GM18502 (cell line): ENCODE results near the gene SPATA2.
"Not testable (repeated sequence)": the region's sequence is repeated elsewhere in the genome, so short reads cannot be mapped to it uniquely, and the experiment has no call there.

Experiments
- ATAC-seq: cut with Tn5 transposase; IDR thresholded peaks from one replicate; pipeline ENCODE4 v1.9.1; 2021; ENCODE audit warnings: mild to moderate bottlenecking; ENCODE audit not compliant: unreplicated experiment, poor library complexity

Gene SPATA2

DNA sequence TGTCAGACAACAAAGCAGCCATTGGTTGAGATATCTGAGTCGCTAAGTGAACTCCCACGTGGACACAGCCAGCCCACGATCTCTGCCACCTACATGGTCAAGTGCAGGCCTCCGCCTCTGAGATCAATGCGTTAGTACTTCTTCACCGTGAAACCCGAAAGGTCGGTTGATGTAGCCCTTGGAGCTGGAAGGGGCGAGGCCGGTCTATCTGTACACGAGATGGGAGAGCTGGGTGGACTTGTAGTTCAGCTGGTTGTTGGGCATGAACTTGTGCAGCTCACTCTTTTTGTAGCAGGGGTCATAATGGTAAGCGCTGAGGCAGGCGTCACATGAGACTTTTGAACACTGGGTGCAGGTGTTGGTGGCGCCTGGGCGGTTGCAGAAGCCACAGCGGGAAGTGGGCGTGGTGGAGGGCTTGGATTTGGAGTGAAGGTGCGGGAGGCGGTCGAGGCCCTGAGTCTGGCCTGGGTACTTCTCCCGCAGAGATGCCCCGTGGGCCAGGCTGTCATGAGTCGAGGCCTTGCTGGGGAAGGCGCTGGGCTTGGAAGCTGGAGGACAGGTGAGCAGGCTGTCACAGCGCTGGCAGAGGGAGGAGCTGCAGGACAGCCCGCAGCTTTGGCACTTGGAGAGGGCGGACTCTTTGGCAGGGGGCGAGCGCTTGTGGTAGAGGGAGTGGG is 9.8 kb downstream of the SPATA2 start:
- no peak for ATAC-seq

DNA sequence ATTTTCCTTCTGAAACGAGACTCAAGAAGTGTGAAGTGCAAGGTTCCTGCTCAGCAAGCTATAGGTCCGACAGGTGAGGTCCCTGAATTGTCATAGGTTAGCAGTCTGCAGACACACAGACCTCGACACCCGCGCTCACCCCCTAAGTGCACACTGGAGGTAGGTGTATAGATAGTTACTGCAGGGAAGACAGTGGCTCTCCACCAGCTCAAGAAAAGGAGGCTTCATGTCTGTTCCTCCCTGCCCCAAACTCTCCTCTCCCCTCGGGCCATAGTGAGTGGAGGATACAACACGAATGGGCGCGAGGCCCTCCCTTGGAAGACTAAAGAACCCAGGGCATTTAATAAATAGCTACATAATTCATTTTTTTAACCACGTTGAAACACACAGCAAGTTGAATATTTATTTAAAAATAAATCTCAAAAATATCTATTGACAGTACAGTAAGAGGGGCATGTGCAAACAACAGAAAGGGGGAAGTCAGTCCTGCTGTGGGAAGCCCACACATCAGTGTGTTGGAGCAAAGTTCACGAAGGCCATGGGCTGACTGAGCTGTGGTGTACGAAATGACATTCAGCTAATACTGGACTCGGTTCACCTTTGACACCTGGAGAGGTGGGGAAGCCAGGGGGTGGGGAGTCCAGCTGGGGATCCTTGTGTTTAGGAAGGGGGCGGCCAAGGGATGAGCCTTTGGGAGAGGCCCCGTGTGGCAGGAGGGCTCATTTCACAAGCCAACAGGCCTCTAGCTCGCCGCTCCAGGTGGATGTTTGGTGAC is 10.7 kb downstream of the SPATA2 start:
- no peak for ATAC-seq

DNA sequence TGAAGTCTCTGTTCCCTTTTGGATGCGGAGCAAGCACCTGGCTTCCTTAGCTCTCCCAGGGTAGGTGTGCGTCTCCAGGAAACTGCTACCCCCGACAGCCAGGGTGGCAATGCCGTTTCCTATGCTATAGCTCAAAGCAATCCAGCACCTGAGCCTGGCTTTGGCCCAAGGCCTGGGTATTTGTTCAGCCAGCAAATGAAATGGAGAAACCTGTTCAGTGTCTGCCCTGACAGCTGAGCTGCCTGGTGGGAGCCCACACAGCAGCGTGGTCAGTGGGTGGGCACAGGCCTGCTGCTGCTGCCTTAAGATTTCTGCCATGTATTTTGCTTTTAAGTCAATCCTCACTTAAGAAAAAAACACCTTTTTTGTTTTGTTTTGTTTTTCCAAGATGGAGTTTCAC is 13.7 kb downstream of the SPATA2 start:
- ATAC-seq = no peak

DNA sequence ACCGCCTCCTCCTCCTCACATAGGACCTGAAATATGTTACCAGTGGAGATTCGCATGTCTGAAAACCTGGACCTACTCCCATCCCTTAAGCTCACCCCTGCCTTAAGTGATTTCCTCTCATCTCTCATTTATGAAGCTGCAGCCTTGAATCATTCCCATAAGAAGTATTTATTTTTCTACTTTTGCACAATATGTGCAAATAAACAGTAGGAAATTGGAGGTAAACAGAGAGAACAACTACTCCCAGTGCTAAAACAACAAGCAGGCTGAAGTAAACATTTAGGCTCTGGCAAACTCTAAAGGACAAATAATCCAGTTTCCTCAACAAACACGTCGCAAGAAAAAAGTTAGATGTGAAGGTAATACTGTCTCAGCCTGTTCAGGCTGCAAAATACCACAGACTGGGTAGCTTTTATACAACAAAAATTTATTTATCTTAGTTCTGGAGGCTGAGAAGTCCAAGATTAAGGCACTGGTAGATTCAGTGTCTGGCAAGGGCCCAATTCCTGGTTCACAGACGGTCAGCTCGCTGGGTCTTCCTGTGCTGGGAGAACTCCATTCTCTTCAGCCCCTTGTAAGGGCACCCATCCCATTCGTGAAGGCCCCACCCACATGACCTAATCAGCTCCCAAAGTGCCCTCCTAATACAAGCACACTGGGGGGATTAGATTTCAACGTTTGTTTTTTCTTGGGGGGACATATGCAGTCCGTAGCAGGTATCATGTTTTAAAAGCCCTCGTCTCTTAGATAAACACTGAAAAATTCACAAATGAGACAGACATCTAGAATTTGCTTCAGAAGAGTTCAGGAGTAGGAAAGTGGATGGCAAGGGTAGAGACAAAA is 15.6 kb downstream of the SPATA2 start:
- ATAC-seq = no peak

DNA sequence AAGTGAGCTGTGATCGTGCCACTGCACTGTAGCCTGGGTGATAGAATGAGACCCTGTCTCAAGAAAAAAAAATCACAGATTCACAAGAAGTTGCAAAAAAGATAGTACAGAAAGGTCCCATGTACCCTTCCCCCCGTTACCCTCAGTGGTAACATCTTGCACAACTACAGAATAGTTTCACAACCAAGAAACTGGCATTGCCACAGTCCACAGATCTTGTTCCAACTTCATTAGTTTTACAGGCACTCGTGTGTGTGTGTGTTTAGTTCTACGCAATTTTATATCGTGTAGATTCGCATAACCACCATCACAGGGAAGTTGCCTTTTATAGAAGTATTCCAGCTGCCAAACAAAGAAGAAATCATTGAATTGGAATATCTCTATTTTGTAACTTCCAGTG is 19.1 kb downstream of the SPATA2 start:
- ATAC-seq = no peak

DNA sequence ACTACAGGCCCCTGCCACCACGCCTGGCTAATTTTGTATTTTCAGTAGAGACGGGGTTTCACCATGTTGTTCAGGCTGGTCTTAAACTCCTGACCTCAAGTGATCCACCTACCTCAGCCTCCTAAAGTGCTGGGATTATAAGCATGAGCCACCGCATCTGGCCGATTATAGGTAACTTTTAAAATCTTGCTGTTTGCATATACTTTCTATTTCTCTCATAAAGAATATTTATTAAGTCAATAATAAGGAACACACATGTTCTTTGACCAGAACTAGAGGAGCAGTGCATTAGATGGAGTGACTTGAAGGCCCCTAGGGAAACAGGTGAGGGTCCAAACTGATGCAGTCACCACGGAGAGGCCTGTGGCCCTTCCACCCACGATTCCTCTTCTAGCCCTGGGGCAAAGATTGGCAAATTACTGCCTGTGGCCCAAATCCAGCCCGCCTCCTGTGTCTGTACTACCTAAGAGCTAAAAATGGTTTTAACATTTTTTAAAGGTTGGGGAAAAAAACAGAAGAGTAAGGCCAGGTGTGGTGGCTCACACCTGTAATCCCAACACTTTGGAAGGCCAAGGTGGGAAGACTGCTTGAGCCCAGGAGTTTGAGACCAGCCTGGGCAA is 19.7 kb downstream of the SPATA2 start:
- not testable (repeated sequence) for ATAC-seq

DNA sequence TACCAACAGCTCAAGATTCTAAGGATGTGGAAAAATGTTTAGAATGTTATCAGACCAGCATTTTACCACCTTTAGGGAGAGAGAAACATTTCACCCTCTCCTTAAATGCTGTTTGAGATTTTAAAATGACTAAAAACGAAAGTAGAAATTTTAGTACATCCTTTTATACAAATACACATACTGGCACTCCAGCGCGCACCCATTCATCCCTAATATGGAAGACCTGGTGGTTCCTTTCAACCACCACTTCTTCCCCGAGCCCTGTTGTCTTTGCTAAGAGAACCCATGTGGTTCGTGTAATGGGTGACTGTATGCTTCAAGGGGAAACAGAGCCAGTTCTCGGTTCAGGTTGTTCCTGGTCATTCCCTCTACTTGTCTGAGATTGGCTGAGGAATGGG is 21.3 kb downstream of the SPATA2 start:
- ATAC-seq = no peak

DNA sequence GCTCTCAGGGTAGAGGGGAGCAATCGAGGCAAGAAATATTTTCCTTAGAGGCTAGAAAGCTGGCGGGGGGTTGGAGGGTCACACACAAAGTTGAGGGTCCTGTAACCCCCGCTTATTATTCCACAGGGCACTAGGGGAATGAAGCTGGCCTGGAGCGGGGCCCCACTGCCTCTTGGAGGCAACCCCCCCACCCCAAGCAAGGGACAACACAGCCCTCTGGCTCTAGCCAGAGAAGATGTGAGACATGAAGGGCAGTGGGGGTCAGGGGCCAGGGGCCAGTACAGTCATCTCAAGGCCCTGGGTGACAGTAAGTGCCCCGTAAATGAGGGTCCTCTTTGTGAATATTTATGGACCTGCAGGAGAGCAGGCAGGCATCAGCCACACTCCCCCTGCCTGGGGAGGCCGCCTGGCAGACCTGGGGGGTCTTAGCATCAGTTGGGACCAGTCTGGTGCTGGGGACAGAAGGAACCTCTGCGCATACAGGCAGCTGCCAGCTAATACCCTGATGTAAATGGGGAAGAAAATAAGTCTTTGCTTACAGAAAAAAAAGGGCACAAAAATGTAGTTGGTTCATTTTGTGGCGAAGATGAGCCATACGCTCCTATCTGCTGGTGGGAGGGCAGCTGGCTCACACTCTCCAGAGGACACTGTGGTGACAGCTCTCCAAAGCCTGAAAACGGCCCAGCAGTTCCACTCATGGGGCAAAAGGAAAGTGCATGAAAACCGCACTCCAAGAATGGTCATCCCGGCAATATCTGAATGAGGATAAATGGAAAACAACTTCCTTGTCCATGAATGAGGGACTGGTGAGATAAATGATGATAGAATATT is 21.9 kb downstream of the SPATA2 start:
- ATAC-seq = no peak

DNA sequence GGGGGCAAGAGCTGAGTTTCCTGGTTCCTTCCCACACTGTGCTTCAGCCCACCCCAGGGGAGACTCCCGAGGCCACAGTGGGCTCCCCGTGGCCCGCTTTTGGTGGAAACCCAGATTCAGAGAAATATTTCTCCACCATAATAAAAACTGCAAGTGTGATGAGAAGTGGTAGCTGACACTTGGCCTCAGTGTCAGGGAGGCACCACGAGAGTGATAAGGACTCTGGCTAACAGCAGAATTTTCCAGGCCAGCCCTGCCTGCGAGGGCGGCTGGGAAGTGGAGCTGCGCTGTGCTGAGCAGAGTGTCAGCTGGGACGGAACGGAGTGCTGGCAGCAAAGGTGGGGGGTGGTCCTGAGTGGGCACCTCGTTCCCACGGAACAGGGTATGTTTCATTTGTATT is 22.5 kb downstream of the SPATA2 start:
- no peak for ATAC-seq

DNA sequence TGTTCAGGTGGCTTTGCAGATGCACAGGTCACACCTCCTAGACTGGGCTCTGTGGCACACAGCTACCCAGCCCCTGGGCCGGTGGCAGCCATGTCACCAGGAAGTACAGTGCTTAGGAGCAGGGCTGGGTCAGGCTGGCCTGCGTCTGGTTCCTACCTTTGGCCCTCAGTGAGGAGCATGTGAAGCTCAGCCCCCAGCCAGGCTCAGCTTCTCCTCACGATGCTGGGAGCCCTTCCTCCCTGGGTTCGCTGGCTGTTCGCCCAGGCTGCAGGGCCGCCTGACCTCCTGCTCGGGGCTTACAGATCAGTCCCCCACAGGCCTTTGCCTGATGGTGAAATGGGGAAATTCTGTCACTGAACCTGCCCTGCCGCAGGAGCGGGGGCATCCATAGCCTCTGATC is 23.1 kb downstream of the SPATA2 start:
- ATAC-seq = no peak

DNA sequence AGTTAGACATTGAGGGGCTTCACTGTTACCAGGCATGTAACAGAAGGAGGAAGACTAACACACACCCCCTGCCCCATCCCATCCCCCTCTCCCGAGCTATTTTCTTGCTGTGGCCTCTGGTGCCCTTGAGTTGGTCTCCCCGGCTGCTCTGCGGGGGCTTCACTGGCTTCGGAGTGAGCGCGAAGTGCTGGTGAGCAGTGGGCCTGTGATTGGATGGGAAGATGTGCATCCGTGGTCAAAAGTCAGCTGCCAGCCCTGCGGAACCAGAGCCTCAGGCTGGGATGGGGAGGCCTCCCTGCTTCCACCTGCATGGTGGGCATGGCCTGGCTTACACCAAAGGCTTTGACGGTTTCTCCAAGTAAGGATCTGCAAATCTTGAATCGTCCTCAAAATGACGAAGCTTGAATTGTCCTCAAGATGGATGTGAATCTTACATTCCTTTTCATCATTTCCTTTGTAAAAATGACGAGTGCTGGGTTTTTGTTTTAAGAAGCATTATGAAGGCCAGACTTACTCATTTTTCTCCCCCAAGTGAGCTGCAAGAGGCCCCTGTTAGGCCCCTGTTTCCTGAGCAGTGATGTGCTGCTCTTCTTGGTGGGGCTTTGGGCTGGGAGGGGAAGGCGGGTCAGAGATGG is 23.7 kb downstream of the SPATA2 start:
- no peak for ATAC-seq

DNA sequence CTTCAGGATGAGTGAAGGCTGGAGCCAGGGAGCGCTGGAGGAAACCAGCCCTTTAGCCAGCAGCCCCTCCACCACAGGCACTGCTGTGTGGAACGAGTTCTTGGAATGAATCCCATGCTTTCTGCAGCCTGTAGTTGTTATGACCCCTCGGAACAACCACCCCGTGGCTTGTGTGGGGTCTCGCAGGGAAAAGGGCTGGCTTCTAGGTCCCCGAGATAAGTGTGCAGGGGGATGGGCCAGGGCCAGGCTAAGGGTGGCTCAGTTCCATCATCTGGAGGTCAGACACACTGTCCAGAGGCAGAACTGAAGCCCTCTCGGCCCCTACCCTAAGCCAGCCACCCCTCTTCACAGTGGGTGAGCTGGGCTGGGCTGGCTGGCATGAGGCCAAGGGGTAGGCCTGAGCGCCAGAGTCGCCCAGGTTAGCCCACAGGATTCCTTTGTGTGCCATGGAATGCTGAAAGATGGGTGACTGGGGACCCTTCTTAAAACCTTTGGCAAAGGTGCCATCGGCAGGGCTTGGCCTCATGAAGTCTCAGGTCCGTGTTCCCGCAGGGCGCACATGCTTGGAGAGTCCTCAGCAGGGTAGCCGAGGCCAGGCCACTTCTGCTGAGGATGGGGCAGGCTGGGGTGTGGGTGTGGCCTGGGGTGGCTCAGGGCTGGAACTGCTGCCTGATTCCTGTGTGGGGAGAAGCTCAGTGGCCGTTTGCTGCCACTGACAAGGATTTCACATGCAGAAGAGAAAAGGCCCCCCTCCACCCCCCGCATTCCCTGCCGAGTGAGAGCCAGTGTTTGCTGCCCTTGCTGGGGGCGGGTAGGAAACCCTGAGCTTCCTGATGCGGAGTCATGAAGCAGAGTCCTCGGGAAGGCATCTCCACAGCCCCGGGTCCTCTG is 24.6 kb downstream of the SPATA2 start:
- ATAC-seq = no peak

DNA sequence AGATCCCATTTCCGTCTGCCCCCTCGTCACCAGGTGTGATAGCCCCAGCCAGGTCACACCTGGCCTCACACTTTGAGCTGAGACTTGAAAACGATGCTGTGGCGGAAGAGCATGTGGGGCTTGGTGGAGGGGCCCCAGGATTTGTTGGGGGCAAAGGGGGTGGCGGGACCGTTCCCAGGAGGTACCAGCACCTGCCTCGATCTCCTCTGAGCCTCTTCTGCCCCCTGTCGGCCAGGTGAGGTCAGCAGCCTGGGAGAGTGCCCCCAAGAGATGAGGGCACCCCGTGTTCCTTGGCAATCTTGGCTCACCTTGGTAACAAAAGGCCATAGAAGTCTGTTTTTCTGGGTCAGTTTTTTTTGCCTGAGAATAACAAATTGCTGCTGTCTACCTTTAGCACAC is 25.4 kb downstream of the SPATA2 start:
- no peak for ATAC-seq

DNA sequence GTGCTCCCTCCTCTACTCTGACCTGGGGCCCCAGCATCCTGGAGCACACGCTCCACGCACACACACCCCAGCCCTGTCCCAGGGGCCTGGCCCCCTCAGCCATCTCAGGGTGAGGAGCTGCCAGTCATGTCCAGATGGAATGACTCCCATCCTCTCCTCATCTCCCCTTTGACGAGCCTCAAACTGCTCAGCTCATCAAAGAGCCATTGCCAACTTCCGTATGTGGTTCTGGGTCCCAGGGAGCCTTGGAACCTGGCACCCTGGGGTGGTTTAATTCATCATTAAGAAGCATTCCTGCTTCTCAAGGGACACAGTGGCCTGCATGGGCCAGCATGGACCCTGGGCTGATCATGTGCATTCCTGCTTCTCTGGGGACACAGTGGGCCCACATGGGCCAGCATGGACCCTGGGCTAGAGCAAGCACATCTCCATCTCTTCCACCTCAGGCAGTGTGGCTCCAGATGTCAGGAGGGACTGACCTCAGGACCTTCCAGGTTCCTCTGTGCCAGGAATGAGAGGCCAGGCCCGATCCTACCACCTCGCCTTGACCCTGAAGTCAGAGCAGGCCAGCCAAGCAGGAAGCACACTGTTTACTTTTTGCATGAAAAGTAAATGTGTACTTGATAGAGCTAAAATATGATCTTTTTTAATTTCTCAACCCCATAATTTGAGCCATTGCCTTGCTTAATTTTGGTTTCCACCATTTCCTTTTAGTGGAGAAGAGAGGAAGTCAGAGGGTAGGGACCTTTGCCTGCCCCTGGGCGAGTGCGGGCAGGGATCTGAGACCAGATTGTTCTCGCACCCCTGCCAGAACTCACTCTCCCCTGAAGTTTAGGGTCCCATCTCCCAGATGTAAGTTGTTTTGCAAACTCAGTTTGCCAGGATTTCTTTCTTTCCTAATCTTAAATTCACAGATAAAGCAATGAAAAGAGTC is 26.1 kb downstream of the SPATA2 start:
- no peak for ATAC-seq

DNA sequence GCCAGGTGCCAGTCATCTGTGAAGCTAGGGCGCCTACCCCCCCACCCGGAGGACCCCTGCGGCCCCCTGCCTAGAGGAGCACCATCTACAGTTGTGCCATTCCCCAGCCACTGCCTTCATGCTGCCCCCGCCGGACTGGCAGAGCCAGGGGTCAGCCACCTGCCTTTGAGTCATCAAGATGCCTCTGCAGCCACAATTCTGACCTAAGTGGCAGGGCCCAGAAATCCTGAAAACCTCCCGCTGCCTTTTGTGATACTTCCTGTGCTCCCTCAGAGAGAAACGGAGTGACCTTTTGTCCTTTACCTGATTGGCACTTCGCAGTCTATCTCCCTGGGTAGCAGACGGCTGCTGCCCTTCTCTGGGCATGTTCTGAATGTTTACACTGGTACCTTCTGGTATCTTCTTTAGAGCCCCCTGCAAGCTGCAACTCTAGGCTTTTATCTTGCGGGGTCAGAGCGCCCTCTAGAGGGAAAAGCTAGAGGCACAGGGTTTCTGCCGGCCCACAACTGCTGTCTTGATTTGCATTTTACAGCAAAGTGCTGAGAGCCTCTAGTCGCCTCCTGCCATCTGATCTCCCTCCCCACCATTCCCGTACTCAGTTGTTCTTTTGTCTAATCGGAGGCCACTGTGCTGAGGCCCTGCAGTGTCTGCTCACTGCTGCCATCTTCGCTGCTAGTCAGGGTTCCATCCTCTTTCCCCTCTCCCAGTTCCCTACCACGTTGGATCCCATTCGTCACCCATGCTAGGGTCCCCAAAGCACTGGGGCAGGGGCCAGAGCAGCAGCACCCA is 26.9 kb downstream of the SPATA2 start:
- no peak for ATAC-seq
